PC-9 (cell line): Measurements from ENCODE around the gene MEGF8.

Source experiments
- CTCF ChIP-seq: fragments of 200-600 bp; sonication (generic); conservative IDR thresholded peaks from 2 replicates; pipeline ENCODE4 v1.6.1; 2017; ENCODE audit warnings: mixed run types, antibody characterized with exemption, mild to moderate bottlenecking, moderate library complexity
- EZH2 ChIP-seq: fragments of 200-600 bp; sonication (generic); IDR thresholded peaks from 2 replicates; pipeline ENCODE4 v1.8.0; 2017; ENCODE audit warnings: antibody characterized with exemption, low read depth

DNA sequence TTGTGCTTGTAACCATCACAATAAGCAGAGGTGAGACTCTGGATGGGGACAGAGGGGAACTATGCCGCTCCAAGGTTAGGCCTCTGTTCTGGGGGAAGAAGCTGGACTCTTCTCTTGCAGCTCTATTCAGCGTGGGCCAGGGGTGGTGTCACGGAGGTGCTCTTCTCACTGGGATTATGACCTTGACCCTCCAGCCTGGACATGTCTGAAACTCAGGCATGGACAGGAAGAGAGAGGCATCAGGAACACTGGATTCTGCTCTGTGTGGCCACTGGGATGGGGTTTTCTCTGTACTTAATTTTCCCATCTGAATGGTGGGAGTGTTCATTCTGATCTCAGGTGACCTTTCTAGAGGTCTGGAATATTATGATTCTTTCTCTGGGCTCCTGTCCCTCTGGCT lies 7.6 kb downstream of the MEGF8 start:
- no peak for TF ChIP-seq CTCF
- TF ChIP-seq EZH2, result no peak
